Measurements from ENCODE around the gene LPP. TPM values are rescaled to one million over a fixed set of nuclear protein-coding genes. Genes with fewer than 3 reads are reported as not detected.

The LPP gene
- total RNA-seq, 5 donors from 2014 or later (not counting 1 experiment from before 2014, with no cell fraction given) = 23.8 to 82.6 (median 39.3) TPM

DNA sequence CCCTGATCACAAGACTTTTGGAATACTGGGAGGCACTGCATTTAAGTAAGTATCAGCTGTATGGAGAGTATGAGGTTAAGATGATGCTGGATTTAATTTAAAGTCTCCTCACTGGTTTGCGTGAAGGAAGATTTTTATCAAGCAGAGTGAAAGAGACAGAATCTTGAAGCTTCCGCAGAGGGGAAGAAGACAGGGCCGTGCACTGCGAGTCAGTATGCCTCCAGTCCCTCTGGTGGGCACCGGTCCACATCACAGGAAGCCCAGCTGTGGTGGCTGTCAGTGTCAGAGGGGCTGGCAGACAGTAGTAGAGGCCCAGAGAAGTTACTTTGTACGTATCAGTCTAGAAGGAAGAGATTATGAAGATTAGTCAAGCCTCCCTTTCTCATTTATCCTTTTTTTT, 638.8 kb downstream of the LPP start:
- H3K4me1 Mint-ChIP-seq = no peaks in the 10 kb centered on the region
- peak in 1 of 35 experiments; percentile 2 for DNase-seq
- ATAC-seq (replicated peaks in 1 of 4) = no peak
- Histone ChIP-seq H3K27me3 (replicated peaks in 1 of 2; ENCODE audit: control insufficient read depth in 2 of 2, extremely low read depth in 1 of 2, insufficient read depth in 2 of 2, low read length in 1 of 2) (no peaks in the 10 kb centered on the region), H3K4me1 (ENCODE audit: control insufficient read depth in 1 of 2, extremely low read depth in 1 of 2, insufficient read depth in 2 of 2, low read length in 2 of 2) (peaks cover 6 to 10% of the 10 kb centered on the region in 2 experiments), H3K36me3 (ENCODE audit: control insufficient read depth in 2 of 2, extremely low read depth in 1 of 2, insufficient read depth in 1 of 2, low read length in 1 of 2) (no peaks in the 10 kb centered on the region), H3K27ac (ENCODE audit: low read length) (no peak overlapping the region), H3K4me3 (ENCODE audit: control insufficient read depth in 1 of 2, extremely low read depth in 1 of 2, low read length in 1 of 2) (no peak overlapping the region), H3K9me3 (no peaks in the 10 kb centered on the region)
- 84% methylated on average over 4 of the region's 6 CpGs for WGBS (ENCODE audit: insufficient coverage)
- ChIA-PET CTCF (interaction anchor here (0.6 to 0.7 kb wide), 3 partner anchors 71 to 1528 kb away, joined by 3 to 6 read pairs (median 3); no protein-coding TSS in a partner anchor), POLR2A (no interaction called here)
- no peaks in the 10 kb centered on the region for H3K27me3 Mint-ChIP-seq
- H3K4me3 Mint-ChIP-seq = no peak overlapping the region
- H3K9me3 Mint-ChIP-seq = no peaks in the 10 kb centered on the region
- H3K36me3 Mint-ChIP-seq = peaks cover 11% of the 10 kb centered on the region
- H3K27ac Mint-ChIP-seq = no peak overlapping the region

DNA sequence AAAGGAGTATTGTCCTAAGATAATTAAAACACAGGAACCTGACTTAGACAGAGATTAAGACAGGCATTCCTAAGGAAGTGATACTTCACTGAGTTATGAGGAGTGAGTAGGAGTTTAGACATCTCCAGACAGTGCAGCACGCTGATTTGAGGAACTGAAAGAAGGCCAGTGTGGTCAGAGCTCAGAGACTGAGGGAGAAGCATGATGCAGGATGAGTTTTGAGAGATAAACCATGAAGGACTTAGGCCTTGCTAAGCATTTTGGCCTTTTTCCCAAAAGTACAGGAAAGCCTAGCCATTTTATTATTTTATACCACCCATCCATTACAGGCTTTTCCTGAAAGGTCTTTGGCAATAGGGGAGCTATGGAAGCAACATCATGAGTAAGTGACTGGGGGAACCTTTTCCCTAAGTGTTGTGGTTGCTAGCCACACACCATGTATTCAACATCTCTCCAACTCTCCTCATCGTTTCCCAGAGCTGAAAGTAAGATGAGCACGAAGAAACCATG, 642.2 kb downstream of the LPP start:
- Mint-ChIP-seq H3K4me3 (no peak overlapping the region), H3K36me3 (peaks cover 14% of the 10 kb centered on the region), H3K9me3 (no peaks in the 10 kb centered on the region), H3K27ac (no peak overlapping the region), H3K4me1 (no peaks in the 10 kb centered on the region), H3K27me3 (no peaks in the 10 kb centered on the region)
- ATAC-seq (replicated peaks in 1 of 4) (no peak), DNase-seq (peak in 1 of 35 experiments; percentile 18)
- Histone ChIP-seq H3K27me3 (replicated peaks in 1 of 2; ENCODE audit: control insufficient read depth in 2 of 2, extremely low read depth in 1 of 2, insufficient read depth in 2 of 2, low read length in 1 of 2) (no peaks in the 10 kb centered on the region), H3K36me3 (ENCODE audit: control insufficient read depth in 2 of 2, extremely low read depth in 1 of 2, insufficient read depth in 1 of 2, low read length in 1 of 2) (no peaks in the 10 kb centered on the region), H3K9me3 (no peaks in the 10 kb centered on the region), H3K4me1 (ENCODE audit: control insufficient read depth in 1 of 2, extremely low read depth in 1 of 2, insufficient read depth in 2 of 2, low read length in 2 of 2) (no peaks in the 10 kb centered on the region), H3K4me3 (ENCODE audit: control insufficient read depth in 1 of 2, extremely low read depth in 1 of 2, low read length in 1 of 2) (no peak overlapping the region), H3K27ac (ENCODE audit: low read length) (no peak overlapping the region)
- CTCF ChIA-PET = interaction anchor here (0.6 kb wide), 2 partner anchors 20 to 255 kb away, joined by 3 read pairs; no protein-coding TSS in a partner anchor
- POLR2A ChIA-PET = no interaction called here
- WGBS (ENCODE audit: insufficient coverage) = 38% methylated on average over 1 of the region's 3 CpGs

DNA sequence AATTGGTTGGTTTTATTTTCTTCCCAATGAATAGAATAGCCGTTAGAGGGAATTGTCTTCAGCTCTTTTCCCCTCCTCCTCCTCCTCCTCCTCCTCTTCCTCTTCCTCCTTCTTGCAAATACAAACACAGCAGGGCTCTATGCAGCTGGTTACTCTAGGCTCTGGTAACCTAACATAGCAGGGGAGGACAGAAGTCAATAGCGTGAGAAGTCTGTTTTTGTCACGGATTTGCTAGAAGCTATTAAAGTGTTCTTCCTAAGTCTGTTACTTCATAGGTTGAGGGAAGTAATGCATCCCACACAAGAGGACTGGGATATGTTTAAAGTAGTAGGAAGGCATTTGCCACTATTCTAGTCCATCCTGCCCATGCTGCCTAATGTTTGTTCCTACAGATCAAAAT, 643.1 kb downstream of the LPP start:
- H3K4me3 ChIP-seq (ENCODE audit: control insufficient read depth in 1 of 2, extremely low read depth in 1 of 2, low read length in 1 of 2) = no peak overlapping the region
- no peaks in the 10 kb centered on the region for H3K36me3 ChIP-seq (ENCODE audit: control insufficient read depth in 2 of 2, extremely low read depth in 1 of 2, insufficient read depth in 1 of 2, low read length in 1 of 2)
- Mint-ChIP-seq H3K27ac (no peak overlapping the region), H3K36me3 (peaks cover 12% of the 10 kb centered on the region), H3K9me3 (no peaks in the 10 kb centered on the region), H3K4me3 (no peak overlapping the region), H3K4me1 (no peaks in the 10 kb centered on the region), H3K27me3 (no peaks in the 10 kb centered on the region)
- no peaks in the 10 kb centered on the region for H3K9me3 ChIP-seq
- POLR2A ChIA-PET = no interaction called here
- no peaks in the 10 kb centered on the region for H3K4me1 ChIP-seq (ENCODE audit: control insufficient read depth in 1 of 2, extremely low read depth in 1 of 2, insufficient read depth in 2 of 2, low read length in 2 of 2)
- ATAC-seq (replicated peaks in 1 of 4) (no peak), DNase-seq (no peak)
- no peaks in the 10 kb centered on the region for H3K27me3 ChIP-seq (replicated peaks in 1 of 2; ENCODE audit: control insufficient read depth in 2 of 2, extremely low read depth in 1 of 2, insufficient read depth in 2 of 2, low read length in 1 of 2)
- WGBS (ENCODE audit: insufficient coverage) = 80% methylated on average over 1 of the region's 3 CpGs
- H3K27ac ChIP-seq (ENCODE audit: low read length) = no peak overlapping the region
- CTCF ChIA-PET = interaction anchor here (0.6 to 0.7 kb wide), 3 partner anchors 19 to 1423 kb away, joined by 3 to 4 read pairs (median 3); no protein-coding TSS in a partner anchor

DNA sequence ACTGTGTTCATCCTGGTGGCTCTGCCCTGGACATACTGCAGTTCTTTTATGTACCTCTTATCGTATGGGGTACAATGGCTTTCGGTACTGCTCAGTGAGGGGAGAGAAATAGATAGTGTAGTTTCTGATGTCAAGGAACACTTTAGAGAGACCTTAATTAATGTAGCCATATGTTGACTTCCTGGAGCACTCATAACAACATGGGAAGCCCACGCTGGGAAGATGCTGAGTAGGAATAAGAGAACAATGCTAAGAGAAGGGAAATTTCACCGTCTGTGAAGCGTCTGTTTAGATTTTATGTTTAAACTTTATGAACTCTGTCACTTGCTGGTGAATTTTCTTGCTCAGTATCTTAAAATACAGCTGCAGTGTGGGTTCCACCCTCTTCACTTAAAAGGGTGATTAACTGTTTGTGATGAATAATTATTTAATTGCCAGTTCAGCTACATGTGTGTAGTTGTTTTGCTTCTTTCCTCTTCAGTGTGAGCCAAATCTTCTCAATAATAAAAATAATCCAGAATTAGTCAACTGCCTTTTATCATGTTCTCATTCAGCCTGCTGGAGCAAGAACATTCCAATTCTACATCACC, 644.7 kb downstream of the LPP start:
- no peaks in the 10 kb centered on the region for H3K4me1 Mint-ChIP-seq
- Histone ChIP-seq H3K36me3 (ENCODE audit: control insufficient read depth in 2 of 2, extremely low read depth in 1 of 2, insufficient read depth in 1 of 2, low read length in 1 of 2) (no peaks in the 10 kb centered on the region), H3K4me1 (ENCODE audit: control insufficient read depth in 1 of 2, extremely low read depth in 1 of 2, insufficient read depth in 2 of 2, low read length in 2 of 2) (no peaks in the 10 kb centered on the region), H3K4me3 (ENCODE audit: control insufficient read depth in 1 of 2, extremely low read depth in 1 of 2, low read length in 1 of 2) (no peak overlapping the region), H3K27ac (ENCODE audit: low read length) (no peak overlapping the region), H3K27me3 (replicated peaks in 1 of 2; ENCODE audit: control insufficient read depth in 2 of 2, extremely low read depth in 1 of 2, insufficient read depth in 2 of 2, low read length in 1 of 2) (no peaks in the 10 kb centered on the region), H3K9me3 (peaks cover 2% of the 10 kb centered on the region)
- no peak overlapping the region for H3K27ac Mint-ChIP-seq
- DNase-seq (no peak), ATAC-seq (replicated peaks in 1 of 4) (no peak)
- no peaks in the 10 kb centered on the region for H3K27me3 Mint-ChIP-seq
- WGBS (ENCODE audit: insufficient coverage) = 100% methylated on average over 2 of the region's 5 CpGs
- peaks cover 3% of the 10 kb centered on the region for H3K36me3 Mint-ChIP-seq
- CTCF ChIA-PET = interaction anchor here (0.5 to 0.6 kb wide), 3 partner anchors 813 to 1633 kb away, joined by 3 read pairs; no protein-coding TSS in a partner anchor
- H3K4me3 Mint-ChIP-seq = no peak overlapping the region
- H3K9me3 Mint-ChIP-seq = no peaks in the 10 kb centered on the region
- POLR2A ChIA-PET = interaction anchor here in 1 of 2 donors (0.5 to 0.6 kb wide), 2 partner anchors 93 to 1420 kb away, joined by 4 to 5 read pairs; no protein-coding TSS in a partner anchor

DNA sequence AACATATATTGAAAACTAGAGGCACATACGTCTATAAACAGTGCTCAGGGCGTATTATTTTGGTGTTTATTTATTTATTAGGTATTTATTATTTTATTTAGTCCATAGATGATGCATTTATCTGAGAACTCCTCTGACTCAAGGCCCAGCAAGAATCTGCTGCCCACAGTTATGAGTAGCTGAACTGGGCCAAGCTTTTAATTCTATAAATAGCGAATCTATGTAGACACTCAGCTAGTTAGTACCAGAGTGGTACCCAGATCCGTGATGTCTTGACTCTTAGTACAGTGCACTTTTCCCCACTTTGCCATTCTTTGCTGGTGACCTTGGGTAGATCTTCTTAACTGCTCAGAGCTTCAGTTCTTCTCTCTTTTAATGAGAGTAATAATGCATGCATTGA, 647.4 kb downstream of the LPP start:
- H3K27ac Mint-ChIP-seq = no peak overlapping the region
- no peaks in the 10 kb centered on the region for H3K4me1 Mint-ChIP-seq
- Histone ChIP-seq H3K27ac (ENCODE audit: low read length) (no peak overlapping the region), H3K36me3 (ENCODE audit: control insufficient read depth in 2 of 2, extremely low read depth in 1 of 2, insufficient read depth in 1 of 2, low read length in 1 of 2) (no peaks in the 10 kb centered on the region), H3K9me3 (peaks cover 5% of the 10 kb centered on the region), H3K4me1 (ENCODE audit: control insufficient read depth in 1 of 2, extremely low read depth in 1 of 2, insufficient read depth in 2 of 2, low read length in 2 of 2) (no peaks in the 10 kb centered on the region), H3K4me3 (ENCODE audit: control insufficient read depth in 1 of 2, extremely low read depth in 1 of 2, low read length in 1 of 2) (no peak overlapping the region), H3K27me3 (replicated peaks in 1 of 2; ENCODE audit: control insufficient read depth in 2 of 2, extremely low read depth in 1 of 2, insufficient read depth in 2 of 2, low read length in 1 of 2) (no peaks in the 10 kb centered on the region)
- ChIA-PET POLR2A (no interaction called here), CTCF (interaction anchor here in 1 of 2 donors (0.8 kb wide), 1 partner anchor 1088 kb away, joined by 3 read pairs; no protein-coding TSS in a partner anchor)
- no peak overlapping the region for H3K4me3 Mint-ChIP-seq
- peaks cover 8% of the 10 kb centered on the region for H3K36me3 Mint-ChIP-seq
- ATAC-seq (replicated peaks in 1 of 4) (no peak), DNase-seq (no peak)
- 100% methylated on average over 2 of the region's 4 CpGs for WGBS (ENCODE audit: insufficient coverage)
- H3K9me3 Mint-ChIP-seq = peaks cover 0 to 12% (median 4%) of the 10 kb centered on the region in 3 donors
- H3K27me3 Mint-ChIP-seq = no peaks in the 10 kb centered on the region

DNA sequence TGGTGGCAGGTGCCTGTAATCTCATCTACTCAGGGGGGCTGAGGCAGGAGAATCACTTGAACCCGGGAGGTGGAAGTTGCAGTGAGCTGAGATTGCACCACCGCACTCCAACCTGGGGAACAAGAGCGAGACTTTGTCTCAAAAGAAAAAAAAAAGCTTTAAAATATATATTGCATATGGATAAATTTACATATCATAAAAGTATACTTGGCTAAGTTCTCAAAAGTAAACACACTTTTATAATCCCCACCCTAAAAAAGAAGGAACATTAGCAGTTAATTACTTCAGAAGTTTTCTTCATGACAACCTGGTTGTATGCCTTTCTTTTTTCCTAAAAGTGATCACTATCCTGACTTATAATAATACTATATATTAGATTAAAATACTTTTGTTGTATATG, 648.7 kb downstream of the LPP start:
- CTCF ChIA-PET = no interaction called here

More for the DNA sequence above, 648.7 kb downstream of the LPP start:
- POLR2A ChIA-PET = no interaction called here
- peaks cover 16% of the 10 kb centered on the region for H3K36me3 Mint-ChIP-seq
- no peaks in the 10 kb centered on the region for H3K4me1 Mint-ChIP-seq
- 100% methylated on average over 1 of the region's 3 CpGs for WGBS (ENCODE audit: insufficient coverage)
- DNase-seq = no peak
- H3K4me3 Mint-ChIP-seq = no peak overlapping the region
- Histone ChIP-seq H3K27ac (ENCODE audit: low read length) (no peak overlapping the region), H3K4me1 (ENCODE audit: control insufficient read depth in 1 of 2, extremely low read depth in 1 of 2, insufficient read depth in 2 of 2, low read length in 2 of 2) (no peaks in the 10 kb centered on the region), H3K4me3 (ENCODE audit: control insufficient read depth in 1 of 2, extremely low read depth in 1 of 2, low read length in 1 of 2) (no peak overlapping the region), H3K36me3 (ENCODE audit: control insufficient read depth in 2 of 2, extremely low read depth in 1 of 2, insufficient read depth in 1 of 2, low read length in 1 of 2) (no peaks in the 10 kb centered on the region), H3K9me3 (peaks cover 12% of the 10 kb centered on the region), H3K27me3 (replicated peaks in 1 of 2; ENCODE audit: control insufficient read depth in 2 of 2, extremely low read depth in 1 of 2, insufficient read depth in 2 of 2, low read length in 1 of 2) (no peaks in the 10 kb centered on the region)
- H3K27me3 Mint-ChIP-seq = no peaks in the 10 kb centered on the region
- H3K27ac Mint-ChIP-seq = no peak overlapping the region
- H3K9me3 Mint-ChIP-seq = peaks cover 8 to 24% (median 13%) of the 10 kb centered on the region in 3 donors
- ATAC-seq (replicated peaks in 1 of 4) = no peak

Measured in T-cell (primary cell).